Nucleus accumbens (tissue), 56 donors: ENCODE measurements around the gene PSMD14.

ENCODE experiments used
- DNase-seq, 56 donors: peaks; one replicate each; lab custom pipeline; 2025; lab: John Stamatoyannopoulos, UW

The PSMD14 gene

GRCh38 chr2:161432107-161432506 lies 123.9 kb downstream of the PSMD14 start:
- DNase-seq = no peak

GRCh38 chr2:161434118-161434517 lies 125.9 kb downstream of the PSMD14 start:
- DNase-seq = no peak

- DNase-seq = no peak
Measured at GRCh38 chr2:161436411-161436810, 128.2 kb downstream of the PSMD14 start.

GRCh38 chr2:161438598-161438997 lies 130.4 kb downstream of the PSMD14 start:
- no peak for DNase-seq

GRCh38 chr2:161445097-161445496 lies 136.9 kb downstream of the PSMD14 start:
- no peak for DNase-seq

GRCh38 chr2:161448431-161448830 lies 140.2 kb downstream of the PSMD14 start:
- no peak for DNase-seq
